GM23248 (cell line): Measurements from ENCODE around the gene COLEC11. TPM values are rescaled to one million over a fixed set of nuclear protein-coding genes. Genes with fewer than 3 reads are reported as not detected.
"Not testable (repeated sequence)": the region's sequence is repeated elsewhere in the genome, so short reads cannot be mapped to it uniquely, and the experiment has no call there.

Experiments
- DNase-seq: peaks from one replicate; pipeline ENCODE4 v3.0.0-alpha.2; 2015
- H2AFZ ChIP-seq: fragments of 200-600 bp; sonication (generic); 2 replicates; pipeline ENCODE4 v1.6.1; 2016; ENCODE audit warnings: antibody characterized with exemption
- H3F3A ChIP-seq: fragments of 200-600 bp; sonication (generic); 2 replicates; pipeline ENCODE4 v1.6.1; 2016; ENCODE audit warnings: mild to moderate bottlenecking, antibody characterized with exemption, mixed run types; ENCODE audit not compliant: insufficient read depth
- H3K27ac ChIP-seq: fragments of 200-600 bp; sonication (generic); 2 replicates; pipeline ENCODE4 v1.5.1; 2016; ENCODE audit warnings: mild to moderate bottlenecking
- H3K27me3 ChIP-seq: fragments of 200-600 bp; sonication (generic); replicated peaks from 2 replicates; pipeline ENCODE4 v1.6.1; 2016; ENCODE audit warnings: mild to moderate bottlenecking; ENCODE audit not compliant: insufficient read depth
- H3K36me3 ChIP-seq: fragments of 200-600 bp; sonication (generic); 2 replicates; pipeline ENCODE4 v1.6.1; 2016; ENCODE audit warnings: low read depth, mild to moderate bottlenecking
- H3K4me1 ChIP-seq: fragments of 200-600 bp; sonication (generic); 2 replicates; pipeline ENCODE4 v1.6.1; 2016; ENCODE audit warnings: mild to moderate bottlenecking; ENCODE audit not compliant: insufficient read depth
- H3K4me2 ChIP-seq: fragments of 200-600 bp; sonication (generic); one replicate; pipeline ENCODE4 v1.6.1; 2016; ENCODE audit warnings: mild to moderate bottlenecking; ENCODE audit not compliant: unreplicated experiment
- H3K4me3 ChIP-seq: fragments of 200-600 bp; sonication (generic); 2 replicates; pipeline ENCODE4 v1.5.1; 2016; ENCODE audit warnings: mild to moderate bottlenecking
- H3K79me2 ChIP-seq: fragments of 200-600 bp; sonication (generic); 2 replicates; pipeline ENCODE4 v1.6.1; 2016; ENCODE audit warnings: mild to moderate bottlenecking; ENCODE audit not compliant: insufficient read depth
- H3K9ac ChIP-seq: fragments of 200-600 bp; sonication (generic); 2 replicates; pipeline ENCODE4 v1.6.1; 2016; ENCODE audit warnings: mild to moderate bottlenecking
- H3K9me2 ChIP-seq: fragments of 200-600 bp; sonication (generic); 2 replicates; pipeline ENCODE4 v1.6.1; 2016; ENCODE audit warnings: mixed run types, mild to moderate bottlenecking, moderate library complexity; ENCODE audit not compliant: insufficient read depth
- H3K9me3 ChIP-seq: fragments of 200-600 bp; sonication (generic); one replicate; pipeline ENCODE4 v1.6.1; 2017; ENCODE audit warnings: low read depth
- H4K20me1 ChIP-seq: fragments of 200-600 bp; sonication (generic); 2 replicates; pipeline ENCODE4 v1.6.0; 2016; ENCODE audit not compliant: insufficient read depth
- EZH2 ChIP-seq: fragments of 200-600 bp; sonication (generic); IDR thresholded peaks from 2 replicates; pipeline ENCODE4 v1.6.1; 2018; ENCODE audit warnings: antibody characterized with exemption, mild to moderate bottlenecking; ENCODE audit not compliant: insufficient read depth, poor library complexity, severe bottlenecking
- EZH2phosphoT487 ChIP-seq: fragments of 200-600 bp; sonication (generic); IDR thresholded peaks from 2 replicates; pipeline ENCODE4 v1.6.1; 2018; ENCODE audit warnings: antibody characterized with exemption, moderate library complexity, mild to moderate bottlenecking, low read depth; ENCODE audit not compliant: insufficient read depth
- WGBS, 2 experiments: methylation state at CpG; one replicate each; pipeline ENCODE4 v1.1.6; 2015 to 2017; ENCODE audit warnings: low lambda C conversion rate in 2 of 2, low coverage in 1 of 2; ENCODE audit errors: missing lambda C conversion rate in 2 of 2; 5-methylcytosine and 5-hydroxymethylcytosine counted together
- in situ Hi-C: fragments of 300-500 bp; cut with MboI; formaldehyde crosslinking; loops from 2 replicates; pipeline ENCODE4 v1.15.0; 2020
- polyA plus RNA-seq: library from polyadenylated mRNA; unstranded; fragments of >200 nt; fragmentation: Nextera tagmentation; extraction: Ambion mirVana; gene quantifications from 2 replicates; pipeline ENCODE4 v1.2.1, GENCODE V29; 2016
- total RNA-seq: library from RNA; depleted of rRNA; stranded (reverse); fragments of >200 nt; shearing (Covaris generic); gene quantifications from 2 replicates; pipeline ENCODE4 v1.2.3, GENCODE V29; 2014

COLEC11 gene
- total and polyA plus RNA-seq, 2 experiments from 2014 or later = not detected

DNA sequence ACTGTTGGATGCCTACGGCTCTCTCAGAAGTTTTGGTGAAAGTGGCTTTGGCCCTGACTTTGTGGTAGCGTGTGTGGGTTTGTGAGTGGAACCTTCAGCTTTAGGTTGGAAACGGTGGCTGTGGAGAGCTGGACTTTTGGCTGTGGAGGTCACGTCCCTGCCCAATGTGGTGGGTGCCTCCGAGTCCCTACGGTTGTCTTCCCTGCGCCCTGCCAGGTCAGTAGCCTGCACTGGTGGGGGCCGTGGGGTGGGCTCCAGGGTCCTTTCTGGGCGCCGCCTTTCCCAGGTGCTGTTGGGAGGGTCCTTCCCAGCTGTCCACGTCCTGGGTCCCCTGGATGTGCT is 11.1 kb downstream of the COLEC11 start:
- Histone ChIP-seq H3K9me2 (no peaks in the 10 kb centered on the region), H4K20me1 (no peaks in the 10 kb centered on the region), H3K4me1 (no peaks in the 10 kb centered on the region), H3K36me3 (no peaks in the 10 kb centered on the region), H3K27ac (no peak overlapping the region), H3K4me3 (no peak overlapping the region), H3K9me3 (no peaks in the 10 kb centered on the region), H3K27me3 (peaks cover 8% of the 10 kb centered on the region; the same call in 1 of the 2 replicates), H3K79me2 (no peaks in the 10 kb centered on the region), H3K4me2 (no peak overlapping the region), H3F3A (no peaks in the 10 kb centered on the region), H2AFZ (no peak overlapping the region), H3K9ac (no peak overlapping the region)
- no peak for DNase-seq
- TF ChIP-seq EZH2 (no peak), EZH2phosphoT487 (no peak)
- in situ Hi-C loops = no loop called here
- WGBS, 2 experiments = 79% methylated on average over 10 to 11 of the region's 11 CpGs

DNA sequence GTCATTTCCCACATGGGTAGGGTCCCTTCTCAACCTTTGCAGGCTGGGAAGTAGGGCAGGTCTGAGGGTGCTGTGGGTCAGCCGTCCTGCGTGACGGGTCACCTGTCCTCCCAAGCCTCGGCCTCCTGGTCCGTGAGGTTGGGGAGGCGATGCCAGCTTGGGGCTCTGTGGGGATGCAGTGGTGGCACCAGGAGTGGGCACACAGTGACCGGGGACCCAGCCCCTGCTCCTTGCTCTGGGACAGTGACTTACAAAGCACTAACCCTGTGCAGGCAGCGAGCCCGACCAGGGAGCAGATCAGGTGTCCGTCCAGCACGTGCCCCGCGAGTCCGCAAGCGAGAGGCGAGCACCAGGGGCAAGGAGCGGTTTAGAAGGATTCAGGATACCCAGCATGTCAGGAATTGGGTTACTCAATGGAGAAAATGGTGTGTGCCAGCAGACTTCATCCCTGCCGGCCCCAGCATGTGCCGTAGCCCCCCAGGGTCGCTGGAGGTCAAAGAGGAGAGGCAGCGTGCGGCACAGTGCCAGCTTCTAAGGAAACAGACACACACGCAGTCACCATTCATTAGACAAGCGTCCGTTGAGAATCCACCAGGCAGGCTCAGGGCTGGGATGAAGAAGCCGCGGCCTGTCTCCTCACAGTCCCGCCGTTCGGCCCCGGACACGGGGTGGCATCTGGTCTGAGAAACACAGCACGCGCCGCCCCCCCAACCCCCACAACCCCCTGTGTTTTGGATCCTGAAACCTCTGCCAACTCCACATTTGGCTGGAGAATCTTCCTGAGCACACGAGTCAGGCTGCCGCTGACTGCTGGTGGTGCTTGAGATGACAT is 11.7 kb downstream of the COLEC11 start:
- Histone ChIP-seq H3K4me1 (no peaks in the 10 kb centered on the region), H3K79me2 (no peaks in the 10 kb centered on the region), H3K4me3 (no peak overlapping the region), H3K9me2 (no peaks in the 10 kb centered on the region), H3F3A (no peaks in the 10 kb centered on the region), H3K36me3 (no peaks in the 10 kb centered on the region), H3K4me2 (no peak overlapping the region), H3K27me3 (peaks cover 8% of the 10 kb centered on the region; the same call in 1 of the 2 replicates), H2AFZ (no peak overlapping the region), H3K9ac (no peak overlapping the region), H3K27ac (no peak overlapping the region), H4K20me1 (no peaks in the 10 kb centered on the region), H3K9me3 (no peaks in the 10 kb centered on the region)
- no peak for DNase-seq
- in situ Hi-C loops = no loop called here
- TF ChIP-seq EZH2phosphoT487 = no peak
- TF ChIP-seq EZH2 = no peak
- WGBS, 2 experiments = 35 to 44% methylated on average over 33 to 37 of the region's 37 CpGs

DNA sequence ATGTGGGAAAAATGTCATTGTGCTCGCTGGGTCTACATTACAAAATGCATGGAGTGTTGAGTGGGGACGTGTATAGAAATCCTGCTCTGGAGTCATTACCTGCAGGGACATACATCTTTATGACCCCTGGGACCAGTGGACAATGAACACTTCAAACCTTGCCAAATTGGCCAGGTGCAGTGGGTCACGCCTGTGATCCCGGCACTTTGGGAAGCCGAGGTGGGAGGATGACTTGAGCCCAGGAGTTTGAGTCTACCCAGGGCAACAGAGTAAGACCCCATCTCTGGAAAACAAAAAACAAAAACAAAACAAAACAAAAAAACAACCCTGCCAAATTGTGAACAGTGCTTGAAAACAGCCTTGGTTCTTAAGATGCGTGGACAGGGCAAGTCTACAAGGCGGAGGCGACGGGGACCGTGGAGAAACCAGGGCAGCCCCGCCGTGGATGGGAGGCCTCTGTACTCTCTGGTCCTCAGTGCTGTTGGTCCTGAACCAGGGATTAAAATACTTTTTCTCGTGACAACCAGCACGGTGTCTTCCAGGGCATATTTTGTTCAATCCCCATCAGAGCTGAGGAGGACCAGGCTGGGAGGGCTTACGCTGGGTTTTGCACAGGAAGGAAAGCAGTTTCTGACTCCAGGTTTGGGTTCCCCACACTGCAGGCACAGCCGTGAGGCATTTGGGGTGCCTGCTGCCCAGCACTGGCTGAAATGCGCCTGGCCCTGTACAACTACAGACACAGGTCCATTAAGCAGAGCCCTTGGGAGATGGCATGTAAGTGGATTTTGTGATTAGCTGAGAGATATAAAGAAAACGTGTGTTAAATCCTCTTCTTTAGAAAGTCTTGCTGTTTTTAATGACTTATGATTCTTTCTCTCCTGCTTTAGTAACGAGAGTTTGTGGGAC is 13.7 kb downstream of the COLEC11 start:
- WGBS, 2 experiments = 59 to 61% methylated on average over 19 of the region's 19 CpGs
- H3K9ac ChIP-seq = no peak overlapping the region
- H2AFZ ChIP-seq = no peak overlapping the region
- H3K36me3 ChIP-seq = no peaks in the 10 kb centered on the region
- no peak overlapping the region for H3K4me3 ChIP-seq
- H3K79me2 ChIP-seq = no peaks in the 10 kb centered on the region
- H3K4me2 ChIP-seq = no peak overlapping the region
- no peaks in the 10 kb centered on the region for H3K4me1 ChIP-seq
- no peaks in the 10 kb centered on the region for H3K9me2 ChIP-seq
- H3K9me3 ChIP-seq = no peaks in the 10 kb centered on the region
- in situ Hi-C loops = no loop called here
- no peaks in the 10 kb centered on the region for H4K20me1 ChIP-seq
- DNase-seq = no peak
- TF ChIP-seq EZH2phosphoT487 (no peak), EZH2 (no peak)
- H3K27me3 ChIP-seq = peaks cover 5% of the 10 kb centered on the region; the same call in 1 of the 2 replicates
- no peaks in the 10 kb centered on the region for H3F3A ChIP-seq
- H3K27ac ChIP-seq = no peak overlapping the region

DNA sequence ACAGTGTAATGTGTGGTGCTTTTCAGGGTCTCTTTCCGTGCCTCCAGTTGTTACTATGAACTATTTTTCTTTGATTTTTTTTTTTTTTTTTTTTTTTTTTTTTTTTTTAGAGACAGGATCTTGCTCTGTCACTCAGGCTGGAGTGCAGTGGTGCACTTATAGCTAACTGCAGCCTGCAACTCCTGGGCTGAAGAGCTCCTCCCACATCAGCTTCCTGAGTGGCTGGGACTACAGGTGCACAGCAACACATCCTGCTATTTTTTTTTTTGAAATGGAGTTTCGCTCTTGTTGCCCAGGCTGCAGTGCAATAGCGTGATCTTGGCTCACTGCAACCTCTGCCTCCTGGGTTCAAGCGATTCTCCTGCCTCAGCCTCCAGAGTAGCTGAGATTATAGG is 14.4 kb downstream of the COLEC11 start:
- H3K4me2 ChIP-seq, H4K20me1 ChIP-seq, H2AFZ ChIP-seq, H3K36me3 ChIP-seq, H3K79me2 ChIP-seq, H3K27ac ChIP-seq, H3K27me3 ChIP-seq, DNase-seq, H3K4me1 ChIP-seq, in situ Hi-C loops, H3K4me3 ChIP-seq, H3K9me2 ChIP-seq, H3F3A ChIP-seq, H3K9me3 ChIP-seq, H3K9ac ChIP-seq: not testable (repeated sequence)
- 54 to 57% methylated on average over 4 of the region's 4 CpGs for WGBS, 2 experiments
